Choroid plexus epithelial cell (primary cell): ENCODE data around the gene ADCY7.
"Not testable (repeated sequence)": the region's sequence is repeated elsewhere in the genome, so short reads cannot be mapped to it uniquely, and the experiment has no call there.

Experiments
- DNase-seq: peaks from one replicate; pipeline ENCODE4 v3.0.0-alpha.2; 2010; ENCODE audit warnings: low read depth
- H3K4me3 ChIP-seq: 2 replicates; pipeline ENCODE4 v1.5.1; 2011; ENCODE audit warnings: low read depth, mild to moderate bottlenecking, control low read depth, low read length, moderate library complexity
- CTCF ChIP-seq: conservative IDR thresholded peaks from 2 replicates; pipeline ENCODE4 v1.5.1; 2011; ENCODE audit warnings: low read depth, mild to moderate bottlenecking, control low read depth, inconsistent platforms, low read length, moderate library complexity

ADCY7 gene

GRCh38 chr16:50229149-50229726 lies 37.1 kb upstream of the ADCY7 start:
- no peak overlapping the region for H3K4me3 ChIP-seq
- DNase-seq, result no peak
- TF ChIP-seq CTCF, result no peak

- TF ChIP-seq CTCF, result no peak
- peak; percentile 68 for DNase-seq
- H3K4me3 ChIP-seq, result no peak overlapping the region
These were observed 31.4 kb upstream of the ADCY7 start for GRCh38 chr16:50234771-50235556.

GRCh38 chr16:50235581-50235980 lies 30.8 kb upstream of the ADCY7 start:
- peak; percentile 63 for DNase-seq
- no peak overlapping the region for H3K4me3 ChIP-seq
- no peak for TF ChIP-seq CTCF

GRCh38 chr16:50238314-50238713 lies 28.0 kb upstream of the ADCY7 start:
- TF ChIP-seq CTCF, result no peak
- H3K4me3 ChIP-seq, result no peak overlapping the region
- DNase-seq, result no peak

GRCh38 chr16:50238868-50239301 lies 27.5 kb upstream of the ADCY7 start:
- H3K4me3 ChIP-seq, result no peak overlapping the region
- DNase-seq, result no peak

GRCh38 chr16:50243024-50243423 lies 23.3 kb upstream of the ADCY7 start:
- H3K4me3 ChIP-seq, DNase-seq: not testable (repeated sequence)

More at GRCh38 chr16:50238868-50239301, 27.5 kb upstream of the ADCY7 start:
- TF ChIP-seq CTCF, result no peak

GRCh38 chr16:50244140-50244503 lies 22.2 kb upstream of the ADCY7 start:
- no peak for TF ChIP-seq CTCF
- H3K4me3 ChIP-seq, result no peak overlapping the region
- DNase-seq, result no peak
